B cell (primary cell): ENCODE results near the gene PAX6. TPM values are rescaled to one million over a fixed set of nuclear protein-coding genes. Genes with fewer than 3 reads are reported as not detected.

ENCODE experiments used
- ATAC-seq: fragments of 200-7000 bp; cut with Tn5 transposase; one replicate; pipeline ENCODE4 v1.10.0; 2021; ENCODE audit warnings: low read depth, mild to moderate bottlenecking, moderate number of reproducible peaks, moderate library complexity
- CTCF ChIA-PET: fragments of 350-600 bp; sonication (Branson Sonifier 250); formaldehyde crosslinking; loops from one replicate; lab custom pipeline; 2021; ENCODE audit warnings: antibody characterized with exemption, inconsistent platforms; lab: Charles Lee
- POLR2A ChIA-PET: fragments of 350-600 bp; sonication (Branson Sonifier 250); formaldehyde crosslinking; loops from one replicate; lab custom pipeline; 2021; ENCODE audit warnings: antibody characterized with exemption; lab: Charles Lee
- DNase-seq: peaks from one replicate; pipeline ENCODE4 v3.0.0; 2013
- H2AFZ ChIP-seq: 2 replicates; pipeline ENCODE4 v1.6.1; 2012; ENCODE audit warnings: mild to moderate bottlenecking, low read depth, low read length; ENCODE audit not compliant: insufficient read depth, poor library complexity, severe bottlenecking
- H3K27ac ChIP-seq, 2 donors: 1 replicate in 1 of 2; 2 replicates in 1 of 2; pipeline ENCODE4 v1.5.1; 2012 to 2013; ENCODE audit warnings: low read length in 2 of 2, mild to moderate bottlenecking in 2 of 2, moderate library complexity in 1 of 2
- H3K27me3 ChIP-seq, 4 experiments: fragments of 200-600 bp in 1 of 4; sonication (generic) in 1 of 4; replicated peaks in 1 of 4; 1 replicate in 2 of 4; 2 replicates in 2 of 4; pipeline versions ENCODE4 v1.6.1 to v1.7.0; 2013 to 2016; ENCODE audit warnings: low read length in 3 of 4, mild to moderate bottlenecking in 2 of 4, mixed read lengths in 1 of 4, moderate library complexity in 1 of 4; ENCODE audit not compliant: insufficient read depth in 4 of 4, control insufficient read depth in 3 of 4; ENCODE audit errors: control extremely low read depth in 1 of 4
- H3K36me3 ChIP-seq, 2 experiments: replicated peaks in 1 of 2; 1 replicate in 1 of 2; 2 replicates in 1 of 2; pipeline versions ENCODE4 v1.6.1 to v1.7.1; 2013; ENCODE audit warnings: low read length in 1 of 2; ENCODE audit not compliant: insufficient read depth in 2 of 2, control insufficient read depth in 1 of 2; ENCODE audit errors: control extremely low read depth in 1 of 2, extremely low read depth in 1 of 2
- H3K4me1 ChIP-seq, 2 donors: fragments of 200-600 bp in 1 of 2; sonication (generic) in 1 of 2; 1 replicate in 1 of 2; 2 replicates in 1 of 2; pipeline versions ENCODE4 v1.5.1 to v1.6.1; 2013 to 2017; ENCODE audit warnings: low read length in 2 of 2; ENCODE audit not compliant: control insufficient read depth in 2 of 2, insufficient read depth in 2 of 2
- H3K4me2 ChIP-seq: replicated peaks from 2 replicates; pipeline ENCODE3; 2012; ENCODE audit warnings: mild to moderate bottlenecking, low read depth, low read length; ENCODE audit not compliant: poor library complexity, severe bottlenecking
- H3K4me3 ChIP-seq, 5 experiments: fragments of 200-600 bp in 1 of 5; sonication (generic) in 1 of 5; 1 replicate in 3 of 5; 2 replicates in 2 of 5; pipeline versions ENCODE4 v1.5.1 to v1.7.0; 2011 to 2016; ENCODE audit warnings: low read length in 4 of 5, mild to moderate bottlenecking in 4 of 5, low read depth in 2 of 5, control low read depth in 1 of 5, moderate library complexity in 1 of 5; ENCODE audit not compliant: insufficient read depth in 1 of 5; ENCODE audit errors: control extremely low read depth in 1 of 5, extremely low read depth in 1 of 5
- H3K79me2 ChIP-seq: fragments of 200-600 bp; sonication (generic); one replicate; pipeline ENCODE4 v1.6.0; 2016; ENCODE audit warnings: low read length; ENCODE audit not compliant: control insufficient read depth, insufficient read depth
- H3K9ac ChIP-seq: fragments of 200-600 bp; sonication (generic); 2 replicates; pipeline ENCODE4 v1.6.1; 2017; ENCODE audit warnings: mild to moderate bottlenecking, low read length, moderate library complexity
- H3K9me3 ChIP-seq, 3 donors: one replicate each; pipeline versions ENCODE4 v1.6.1 to v1.7.1; 2013; ENCODE audit warnings: low read length in 2 of 3; ENCODE audit not compliant: control insufficient read depth in 2 of 3, insufficient read depth in 1 of 3; ENCODE audit errors: control extremely low read depth in 1 of 3
- H4K20me1 ChIP-seq: 2 replicates; pipeline ENCODE4 v1.6.0; 2012; ENCODE audit warnings: mild to moderate bottlenecking, low read length; ENCODE audit not compliant: insufficient read depth, control insufficient read depth, poor library complexity, severe bottlenecking
- H3K27ac Mint-ChIP-seq: one replicate; pipeline ENCODE4 v1.8.0; 2021; ENCODE audit warnings: mixed read lengths
- H3K27me3 Mint-ChIP-seq: one replicate; pipeline ENCODE4 v1.8.0; 2021; ENCODE audit warnings: mixed read lengths
- H3K4me1 Mint-ChIP-seq: one replicate; pipeline ENCODE4 v1.8.0; 2021; ENCODE audit warnings: mixed read lengths
- H3K4me3 Mint-ChIP-seq: one replicate; pipeline ENCODE4 v1.8.0; 2021; ENCODE audit warnings: mixed read lengths
- H3K9me3 Mint-ChIP-seq: one replicate; pipeline ENCODE4 v1.8.0; 2022; ENCODE audit warnings: mixed read lengths; ENCODE audit not compliant: insufficient read depth
- EZH2 ChIP-seq: IDR thresholded peaks from 2 replicates; pipeline ENCODE4 v1.6.1; 2012; ENCODE audit warnings: borderline replicate concordance, low read depth, mild to moderate bottlenecking, moderate library complexity, low read length; ENCODE audit not compliant: insufficient read depth, poor library complexity, severe bottlenecking
- WGBS: methylation state at CpG from one replicate; pipeline ENCODE4 v1.1.5; 2013; ENCODE audit warnings: missing lambda C conversion rate; ENCODE audit not compliant: insufficient coverage; 5-methylcytosine and 5-hydroxymethylcytosine counted together
- intact Hi-C: fragments of 100-400 bp; cut with micrococcal nuclease; formaldehyde crosslinking; loops from one replicate; pipeline ENCODE4 v1.10.0; 2022
- polyA plus RNA-seq: library from polyadenylated mRNA; depleted of rRNA; stranded (reverse); fragments of >200 nt; gene quantifications from 2 replicates; pipeline ENCODE4 v1.2.3, GENCODE V29; 2012
- total RNA-seq, 2 donors: library from RNA; stranded (reverse); fragments of 120-200 nt in 1 of 2; gene quantifications; 1 replicate in 1 of 2; 2 replicates in 1 of 2; pipeline versions ENCODE4 v1.2.3 to v1.2.4, GENCODE V29; 2013 to 2022
- TF ChIP-seq, protein P1 (sequence below): fragments of 200-600 bp; IDR thresholded peaks from one replicate; pipeline ENCODE4 v1.8.0; 2022; ENCODE audit warnings: antibody characterized with exemption, mild to moderate bottlenecking

Gene PAX6
- total and polyA plus RNA-seq, 2 donors (not counting 1 experiment from before 2014, with no cell fraction given): not detected

DNA sequence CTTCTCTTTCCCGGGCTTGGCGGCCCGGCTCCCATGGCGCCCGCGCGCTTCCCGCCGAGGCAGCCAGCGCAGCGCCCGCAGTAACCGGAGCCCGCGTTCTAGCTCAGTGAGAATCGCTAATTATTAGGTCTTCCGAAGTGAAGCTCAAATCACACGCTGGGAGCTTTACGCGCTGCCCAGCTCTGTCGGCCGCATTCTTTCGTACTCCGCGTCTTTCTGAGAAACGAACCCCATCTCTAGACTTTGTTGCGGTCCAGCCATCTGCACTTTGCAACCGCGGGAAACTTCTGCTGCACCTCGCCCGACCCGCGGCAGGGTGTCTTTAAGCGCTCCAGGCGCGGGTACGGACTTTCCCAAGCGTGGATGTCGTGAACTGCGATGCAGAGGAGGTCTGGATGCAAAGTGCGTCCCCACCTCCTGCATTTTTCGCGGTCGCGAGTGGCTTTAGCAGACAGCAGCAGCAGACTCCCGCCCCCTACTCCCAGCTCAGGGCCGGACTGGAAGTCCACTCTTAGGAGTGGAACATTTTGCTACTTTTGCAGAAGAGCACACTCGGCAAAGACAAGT, 6.0 kb upstream of the PAX6 start:
- Histone ChIP-seq H3K4me3 (peak overlapping the region in 1 of 5 experiments; percentile 14), H3K79me2 (no peaks in the 10 kb centered on the region), H2AFZ (peak overlapping the region; percentile 28), H3K4me2 (peak overlapping the region; percentile 63), H3K36me3 (no peaks in the 10 kb centered on the region), H3K4me1 (peaks cover 53 to 69% of the 10 kb centered on the region in 2 donors), H4K20me1 (no peaks in the 10 kb centered on the region), H3K27me3 (peaks cover 0 to 98% (median 86%) of the 10 kb centered on the region in 4 experiments), H3K9me3 (peaks cover 2 to 85% (median 8%) of the 10 kb centered on the region in 3 donors), H3K27ac (no peak overlapping the region), H3K9ac (no peak overlapping the region)
- ATAC-seq (no peak), DNase-seq (peak; percentile 51)
- peaks cover 40% of the 10 kb centered on the region for H3K27me3 Mint-ChIP-seq
- H3K27ac Mint-ChIP-seq: peak overlapping the region; percentile 15
- no peaks in the 10 kb centered on the region for H3K9me3 Mint-ChIP-seq
- peak overlapping the region; percentile 71 for H3K4me3 Mint-ChIP-seq
- WGBS: 8% methylated on average over 48 of the region's 48 CpGs
- CTCF ChIA-PET: no interaction called here
- POLR2A ChIA-PET: no interaction called here
- no peak for TF ChIP-seq EZH2
- TF ChIP-seq, protein P1, sequence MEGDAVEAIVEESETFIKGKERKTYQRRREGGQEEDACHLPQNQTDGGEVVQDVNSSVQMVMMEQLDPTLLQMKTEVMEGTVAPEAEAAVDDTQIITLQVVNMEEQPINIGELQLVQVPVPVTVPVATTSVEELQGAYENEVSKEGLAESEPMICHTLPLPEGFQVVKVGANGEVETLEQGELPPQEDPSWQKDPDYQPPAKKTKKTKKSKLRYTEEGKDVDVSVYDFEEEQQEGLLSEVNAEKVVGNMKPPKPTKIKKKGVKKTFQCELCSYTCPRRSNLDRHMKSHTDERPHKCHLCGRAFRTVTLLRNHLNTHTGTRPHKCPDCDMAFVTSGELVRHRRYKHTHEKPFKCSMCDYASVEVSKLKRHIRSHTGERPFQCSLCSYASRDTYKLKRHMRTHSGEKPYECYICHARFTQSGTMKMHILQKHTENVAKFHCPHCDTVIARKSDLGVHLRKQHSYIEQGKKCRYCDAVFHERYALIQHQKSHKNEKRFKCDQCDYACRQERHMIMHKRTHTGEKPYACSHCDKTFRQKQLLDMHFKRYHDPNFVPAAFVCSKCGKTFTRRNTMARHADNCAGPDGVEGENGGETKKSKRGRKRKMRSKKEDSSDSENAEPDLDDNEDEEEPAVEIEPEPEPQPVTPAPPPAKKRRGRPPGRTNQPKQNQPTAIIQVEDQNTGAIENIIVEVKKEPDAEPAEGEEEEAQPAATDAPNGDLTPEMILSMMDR: no peak
- intact Hi-C loops: no loop called here
- H3K4me1 Mint-ChIP-seq: peaks cover 34% of the 10 kb centered on the region

DNA sequence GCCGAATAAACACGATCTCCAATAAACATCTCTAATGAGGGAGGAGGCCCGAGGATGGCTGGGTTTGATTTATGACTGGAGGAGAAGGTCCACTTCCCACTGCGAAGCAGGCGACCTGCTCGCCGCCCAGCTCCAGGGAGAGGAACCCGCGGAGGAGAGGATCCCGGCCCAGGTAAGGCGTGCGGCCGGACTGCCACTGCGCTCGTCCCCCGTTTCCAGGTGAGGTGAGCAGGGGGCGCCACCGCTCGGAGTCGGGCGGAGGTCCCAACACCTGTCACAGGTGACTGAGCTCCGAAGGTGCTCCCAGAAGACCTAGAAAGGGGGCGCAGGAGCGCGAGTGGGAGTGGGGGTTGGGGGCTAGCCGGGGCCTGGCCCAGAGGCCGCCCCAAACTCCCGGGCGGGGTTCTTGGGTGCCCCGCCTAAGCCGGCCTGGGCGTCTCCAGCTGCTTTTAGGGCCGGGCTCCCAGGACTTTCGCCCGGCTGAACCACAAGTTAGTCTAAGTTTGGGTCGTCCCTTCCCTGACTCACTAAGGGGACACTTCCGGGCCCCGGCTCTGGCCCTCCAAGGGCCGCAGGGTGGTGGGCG, 5.4 kb upstream of the PAX6 start:
- H4K20me1 ChIP-seq: no peaks in the 10 kb centered on the region
- no peak for ATAC-seq
- peak overlapping the region; percentile 49 for H2AFZ ChIP-seq
- Mint-ChIP-seq H3K27me3 (peaks cover 38% of the 10 kb centered on the region), H3K9me3 (no peaks in the 10 kb centered on the region), H3K4me3 (peak overlapping the region; percentile 59), H3K4me1 (peaks cover 38% of the 10 kb centered on the region), H3K27ac (no peak overlapping the region)
- intact Hi-C loops: no loop called here
- 11% methylated on average over 37 of the region's 40 CpGs for WGBS
- peaks cover 1 to 91% (median 8%) of the 10 kb centered on the region in 3 donors for H3K9me3 ChIP-seq
- no peak for DNase-seq
- H3K36me3 ChIP-seq: no peaks in the 10 kb centered on the region
- ChIA-PET POLR2A (no interaction called here), CTCF (no interaction called here)
- TF ChIP-seq, protein P1: no peak
- peak; percentile 78 for TF ChIP-seq EZH2
- H3K9ac ChIP-seq: no peak overlapping the region
- peak overlapping the region; percentile 63 for H3K4me2 ChIP-seq
- no peak overlapping the region for H3K27ac ChIP-seq
- peaks cover 58 to 74% of the 10 kb centered on the region in 2 donors for H3K4me1 ChIP-seq
- peak overlapping the region in 1 of 5 experiments; percentile 14 for H3K4me3 ChIP-seq
- no peaks in the 10 kb centered on the region for H3K79me2 ChIP-seq
- peaks cover 0 to 98% (median 85%) of the 10 kb centered on the region in 4 experiments for H3K27me3 ChIP-seq
